ENCODE measurements around the gene SGCG. TPM values are rescaled to one million over a fixed set of nuclear protein-coding genes. Genes with fewer than 3 reads are reported as not detected.
A peak's percentile ranks its signal among the peaks of the same experiment; 100 is the strongest.

The SGCG gene
- total RNA-seq, 2 donors from 2014 or later = 77.5 to 121 TPM

- peak in 1 of 2 donors; percentile 9 for ATAC-seq
- intact Hi-C loops (cut with DNase I) = no loop called here
- DNase-seq = no peak
These were observed 140.3 kb downstream of the SGCG start for GRCh38 chr13:23320926-23321534.

GRCh38 chr13:23321535-23322241, 140.9 kb downstream of the SGCG start:
- DNase-seq (peak; percentile 73), ATAC-seq (peak; percentile 55 to 97)
- intact Hi-C loops (cut with DNase I) = no loop called here

- ATAC-seq (no peak), DNase-seq (no peak)
- intact Hi-C loops (cut with DNase I) = no loop called here
These were observed 141.9 kb downstream of the SGCG start for GRCh38 chr13:23322353-23323336.

DNA sequence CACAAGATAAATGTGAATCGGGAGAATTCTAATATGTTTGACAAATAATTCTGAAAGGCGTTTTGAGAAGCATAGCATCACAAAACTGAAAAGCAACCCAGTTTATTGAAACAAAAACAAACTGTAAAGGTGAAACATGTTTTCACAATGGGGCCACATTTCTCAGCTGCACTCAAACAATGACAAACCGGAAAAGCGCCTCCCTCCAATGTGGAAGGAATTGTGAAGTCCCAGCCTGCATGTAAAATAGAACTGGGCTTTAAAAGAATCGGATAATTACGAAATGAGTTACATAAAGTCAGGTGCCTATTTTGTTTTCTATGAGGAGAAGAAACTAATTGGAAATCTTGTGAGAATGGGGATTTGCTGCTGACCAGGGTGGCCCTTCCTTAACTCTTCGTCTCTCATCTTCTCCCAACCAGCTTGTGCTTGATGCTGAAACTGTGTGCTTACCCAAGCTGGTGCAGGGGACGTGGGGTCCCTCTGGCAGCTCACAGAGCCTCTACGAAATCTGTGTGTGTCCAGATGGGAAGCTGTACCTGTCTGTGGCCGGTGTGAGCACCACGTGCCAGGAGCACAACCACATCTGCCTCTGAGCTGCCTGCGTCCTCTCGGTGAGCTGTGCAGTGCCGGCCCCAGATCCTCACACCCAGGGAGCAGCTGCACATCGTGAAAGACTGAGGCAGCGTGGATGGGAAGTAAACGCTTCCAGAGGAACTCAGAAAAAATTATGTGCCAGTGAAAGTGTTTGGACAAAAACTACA, 143.3 kb downstream of the SGCG start:
- intact Hi-C loops (cut with DNase I) = no loop called here
- no peak for ATAC-seq
- DNase-seq = no peak

DNA sequence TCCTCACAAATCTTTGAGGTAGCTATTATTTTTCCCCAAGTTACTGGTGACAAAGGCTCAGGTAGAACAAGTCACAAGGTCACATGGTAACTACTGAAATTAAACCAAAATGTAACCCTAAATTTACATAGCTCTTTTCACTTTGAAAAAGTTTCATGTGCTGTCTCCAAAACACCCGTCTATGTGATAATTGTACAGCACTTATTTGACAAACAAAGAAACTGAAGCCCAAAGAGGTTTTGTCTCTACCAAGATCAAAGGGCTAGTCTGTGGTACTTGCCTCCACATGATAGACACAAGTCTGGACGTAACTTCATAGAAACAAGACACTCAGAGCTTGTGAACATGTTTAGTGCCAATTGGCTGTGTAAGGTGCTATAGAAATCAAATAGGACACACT, 144.4 kb downstream of the SGCG start:
- intact Hi-C loops (cut with DNase I) = no loop called here
- no peak for ATAC-seq
- no peak for DNase-seq

DNA sequence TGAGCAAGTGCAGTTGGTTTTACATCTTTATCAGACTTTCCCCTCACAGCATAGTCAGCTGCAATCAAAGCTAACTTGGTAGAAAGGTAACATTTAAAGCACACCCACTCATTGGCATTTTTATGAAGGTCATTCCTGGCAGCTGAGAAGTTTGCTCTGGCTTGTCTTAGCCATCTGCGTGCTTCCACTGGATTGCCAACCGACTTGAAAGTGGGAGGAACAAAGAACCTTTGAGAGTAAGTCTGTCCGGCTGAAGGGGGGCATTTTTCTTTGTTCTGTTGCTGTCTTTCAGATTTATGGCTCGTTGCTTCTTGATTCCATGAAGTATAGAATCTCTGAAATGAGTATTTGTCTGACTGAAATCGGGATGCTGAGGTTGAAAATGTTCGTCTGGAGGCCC, 149.6 kb downstream of the SGCG start:
- no peak for DNase-seq
- intact Hi-C loops (cut with DNase I) = no loop called here
- no peak for ATAC-seq

DNA sequence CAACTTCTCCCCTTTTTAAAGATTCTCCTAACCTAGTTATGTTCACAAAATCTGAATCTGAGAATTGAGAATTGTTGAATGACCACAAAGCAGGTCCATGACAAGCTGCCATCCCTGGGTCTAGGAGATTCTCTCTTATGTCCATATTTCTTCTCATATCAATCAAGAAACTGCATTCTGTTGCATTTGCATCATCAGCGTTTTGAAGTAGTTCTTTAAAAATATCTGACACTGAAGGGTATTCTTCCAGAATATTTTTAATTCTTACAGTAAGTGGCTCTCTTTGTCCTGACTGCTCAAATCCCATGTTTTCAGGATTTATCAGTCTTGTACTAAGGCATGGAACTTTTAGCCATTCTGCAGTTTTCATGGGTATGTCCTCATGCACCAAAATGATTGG, 158.4 kb downstream of the SGCG start:
- intact Hi-C loops (cut with DNase I) = no loop called here
- no peak for DNase-seq
- no peak for ATAC-seq

DNA sequence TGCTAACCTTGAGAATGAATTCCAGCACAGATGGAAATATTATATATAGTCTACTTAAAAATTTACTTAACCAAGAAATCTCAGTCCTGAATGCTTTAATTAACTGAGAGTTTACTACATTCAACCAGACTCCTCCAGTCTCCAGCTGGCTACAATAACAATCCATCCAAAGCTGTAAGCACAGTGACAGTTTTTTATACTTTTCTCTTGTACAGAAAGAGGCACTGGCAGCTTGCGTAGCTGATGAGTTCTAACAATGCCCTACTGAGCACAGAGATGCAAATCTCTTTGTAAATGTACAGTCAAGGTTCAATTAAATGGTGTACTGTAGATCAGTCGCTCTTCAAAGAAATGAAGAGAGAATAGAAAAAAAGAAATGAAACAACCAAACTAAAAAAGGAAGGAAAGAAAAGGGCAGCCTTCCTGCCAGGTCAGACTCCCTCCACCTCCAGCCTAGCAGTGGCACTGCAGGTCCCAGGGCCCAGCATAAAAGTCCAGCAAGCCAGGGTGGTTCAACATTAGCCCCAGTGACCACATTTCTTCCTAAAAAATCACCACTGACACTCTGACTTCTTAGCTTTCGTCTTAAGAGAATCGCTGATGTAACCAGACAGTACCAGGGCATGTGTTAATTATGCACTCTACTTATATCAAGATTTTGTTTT, 164.3 kb downstream of the SGCG start:
- ATAC-seq (no peak), DNase-seq (no peak)
- intact Hi-C loops (cut with DNase I) = no loop called here

GRCh38 chr13:23347601-23348000, 166.8 kb downstream of the SGCG start:
- intact Hi-C loops (cut with DNase I) = no loop called here
- ATAC-seq = no peak
- DNase-seq = no peak

GRCh38 chr13:23348262-23349127, 167.7 kb downstream of the SGCG start:
- ATAC-seq = peak; percentile 50 to 74
- no peak for DNase-seq
- intact Hi-C loops (cut with DNase I) = no loop called here

DNA sequence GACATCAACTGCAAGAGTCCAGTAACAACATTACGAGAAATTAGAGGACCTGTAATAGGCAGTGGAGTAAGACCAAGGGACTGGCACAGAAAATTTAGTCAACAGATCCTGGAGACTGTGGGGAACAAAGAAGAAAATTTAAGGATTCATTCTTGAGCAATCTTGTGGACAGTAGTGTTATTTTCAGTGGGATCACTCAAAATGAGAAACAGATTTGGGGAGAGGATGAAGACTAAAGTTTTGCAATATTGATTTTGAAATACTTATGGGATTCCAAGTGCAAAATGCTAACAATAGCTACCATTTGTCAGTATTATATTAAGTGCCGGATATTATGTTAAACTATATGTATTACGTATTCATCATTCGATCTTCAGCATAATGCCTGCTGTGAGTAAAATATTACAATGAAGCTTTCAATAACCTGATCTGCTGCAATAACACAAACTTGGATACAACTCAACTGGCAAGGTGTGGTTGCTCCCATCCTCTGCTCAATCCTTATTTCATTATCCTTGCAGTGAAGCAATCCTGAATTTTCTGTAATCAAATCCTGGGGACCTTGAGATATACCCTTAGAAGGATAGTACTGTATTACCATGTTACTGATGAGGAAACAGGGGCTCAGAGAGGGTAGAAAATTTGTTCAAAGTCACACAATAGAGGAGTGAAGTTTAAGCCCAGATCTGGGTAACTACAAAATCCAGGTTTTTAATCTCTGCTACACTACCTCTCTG, 168.6 kb downstream of the SGCG start:
- DNase-seq (no peak), ATAC-seq (no peak)
- intact Hi-C loops (cut with DNase I) = no loop called here

DNA sequence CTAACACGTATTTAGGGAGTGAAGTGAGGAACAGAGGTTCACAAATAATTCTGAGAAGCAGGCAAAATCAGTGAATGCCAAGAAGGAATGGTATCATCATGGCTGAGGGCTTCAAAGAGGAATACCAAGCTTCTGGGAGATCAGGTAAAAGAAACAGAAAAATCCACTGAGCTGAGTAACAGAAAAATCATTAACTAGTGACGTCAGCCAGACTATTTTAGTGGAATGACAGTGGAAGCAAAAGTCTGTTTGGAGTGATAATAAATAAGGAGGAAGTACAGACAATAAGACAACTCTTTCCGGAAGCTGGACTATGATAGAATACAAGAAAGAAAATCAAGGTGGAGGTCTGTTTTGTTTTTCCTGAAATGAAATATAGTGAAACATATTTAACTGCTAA, 169.2 kb downstream of the SGCG start:
- ATAC-seq = no peak
- no peak for DNase-seq
- intact Hi-C loops (cut with DNase I) = no loop called here

DNA sequence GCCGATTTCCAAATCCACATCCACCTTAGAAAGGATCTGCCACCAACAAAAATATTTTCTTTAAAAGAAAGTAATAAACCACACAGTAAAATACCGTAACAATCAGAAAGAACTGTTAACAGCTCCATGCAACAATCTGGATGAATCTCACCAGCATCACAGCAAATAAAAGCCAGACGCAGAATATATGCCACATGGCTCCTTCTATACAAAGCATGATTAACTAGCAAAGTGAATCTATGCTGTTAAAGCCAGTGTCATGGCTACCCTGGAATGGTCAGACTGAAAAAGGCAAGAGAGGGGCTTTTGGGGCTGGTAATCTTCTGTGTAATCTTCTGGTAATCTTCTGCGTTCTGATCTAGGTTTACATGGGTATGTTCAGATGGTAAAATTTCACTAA, 171.4 kb downstream of the SGCG start:
- intact Hi-C loops (cut with DNase I) = no loop called here
- DNase-seq (no peak), ATAC-seq (no peak)

GRCh38 chr13:23354520-23354919, 173.7 kb downstream of the SGCG start:
- DNase-seq = no peak
- no peak for ATAC-seq
- intact Hi-C loops (cut with DNase I) = no loop called here

- intact Hi-C loops (cut with DNase I) = no loop called here
- ATAC-seq = no peak
- DNase-seq = no peak
These were observed 175.6 kb downstream of the SGCG start for GRCh38 chr13:23356368-23356767.

DNA sequence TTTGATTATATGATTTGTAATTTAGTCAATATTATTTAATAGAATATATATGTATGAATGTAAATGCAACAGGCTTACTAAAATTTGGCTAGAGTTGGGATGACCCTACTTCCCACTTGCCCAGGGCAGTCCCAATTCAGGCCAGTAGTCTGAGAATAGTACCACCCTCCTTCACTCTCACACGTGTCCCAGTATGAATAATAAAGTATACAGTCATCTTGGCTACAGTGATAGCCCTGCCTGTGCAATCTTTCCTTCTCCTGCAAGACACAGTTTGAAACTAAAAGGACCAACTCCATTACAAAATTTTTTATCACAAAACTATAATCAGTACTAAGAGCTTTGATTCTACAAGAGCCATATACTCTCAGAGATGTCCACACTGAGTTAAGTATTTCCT, 176.6 kb downstream of the SGCG start:
- peak in 1 of 2 donors; percentile 75 for ATAC-seq
- DNase-seq = no peak
- intact Hi-C loops (cut with DNase I) = no loop called here

DNA sequence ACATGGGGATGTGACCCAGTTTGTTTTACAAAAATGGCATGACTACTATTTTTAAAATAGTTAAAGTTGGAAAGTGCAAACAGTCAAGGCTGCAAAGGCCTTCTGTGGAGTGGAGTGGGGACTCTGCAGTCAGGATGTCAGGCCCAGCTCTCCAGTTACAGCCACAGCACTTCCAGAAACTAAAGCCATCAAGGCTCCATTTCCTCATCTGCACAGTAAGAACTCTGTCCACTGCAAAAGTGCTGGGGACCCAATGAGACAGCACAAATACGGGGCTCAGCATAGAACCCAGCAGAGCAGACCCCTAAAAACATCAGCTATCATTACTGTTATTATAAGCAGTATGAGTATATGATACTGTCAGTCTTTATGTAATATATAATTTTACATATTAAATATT, 179.1 kb downstream of the SGCG start:
- no peak for DNase-seq
- intact Hi-C loops (cut with DNase I) = no loop called here
- ATAC-seq = peak in 1 of 2 donors; percentile 23
